WERI-Rb-1 (cell line): ENCODE results near the gene GINS3.

Experiments
- DNase-seq: peaks from one replicate; pipeline ENCODE4 v3.0.0-alpha.2; 2020
- H3K27ac ChIP-seq: fragments of 250-450 bp; sonication (Bioruptor Pico); 2 replicates; pipeline ENCODE4 v1.5.1; 2020; ENCODE audit warnings: mild to moderate bottlenecking, moderate library complexity
- H3K27me3 ChIP-seq: fragments of 250-450 bp; sonication (Bioruptor Pico); 2 replicates; pipeline ENCODE4 v1.5.1; 2021; ENCODE audit warnings: mild to moderate bottlenecking, low read depth, moderate library complexity; ENCODE audit not compliant: insufficient read depth, severe bottlenecking
- H3K36me3 ChIP-seq: fragments of 250-450 bp; sonication (Bioruptor Pico); 2 replicates; pipeline ENCODE4 v1.5.1; 2020; ENCODE audit warnings: mild to moderate bottlenecking, moderate library complexity
- H3K4me3 ChIP-seq: 2 replicates; pipeline ENCODE4 v1.5.1; 2011; ENCODE audit warnings: low read depth, mild to moderate bottlenecking, control low read depth, low read length
- H3K9me3 ChIP-seq: fragments of 250-450 bp; sonication (Bioruptor Pico); 2 replicates; pipeline ENCODE4 v1.5.1; 2021; ENCODE audit warnings: mild to moderate bottlenecking, moderate library complexity; ENCODE audit not compliant: severe bottlenecking
- CTCF ChIP-seq: IDR thresholded peaks from 2 replicates; pipeline ENCODE4 v1.5.1; 2011; ENCODE audit warnings: low read depth, mild to moderate bottlenecking, control low read depth, inconsistent platforms, low read length

The GINS3 gene

DNA sequence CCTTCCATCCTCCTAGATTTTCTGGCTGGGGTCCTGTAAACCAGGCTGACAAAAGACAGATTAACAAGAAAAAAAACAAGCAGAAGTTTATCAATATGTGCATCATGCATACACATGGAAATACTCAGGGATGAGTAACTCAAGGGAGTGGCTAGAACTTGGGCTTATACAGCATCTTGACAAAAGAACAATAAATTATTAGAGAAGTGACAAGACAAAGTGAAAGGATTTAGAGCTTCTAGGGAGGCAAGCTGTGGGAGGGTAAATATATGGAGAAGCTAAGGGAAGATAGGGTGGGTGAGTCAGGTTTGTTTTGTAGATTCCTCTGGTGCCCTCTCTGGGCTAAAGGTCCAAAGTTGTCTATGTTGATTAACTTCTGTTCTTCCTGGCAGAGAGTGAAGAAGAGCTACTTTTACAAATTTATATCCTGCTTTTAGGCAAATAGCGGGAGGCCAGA is 59.7 kb downstream of the GINS3 start:
- TF ChIP-seq CTCF: no peak
- H3K27ac ChIP-seq: no peak overlapping the region
- DNase-seq: no peak

GRCh38 chr16:58452640-58453039 is 60.4 kb downstream of the GINS3 start:
- no peaks in the 10 kb centered on the region for H3K36me3 ChIP-seq
- no peaks in the 10 kb centered on the region for H3K27me3 ChIP-seq
- no peak overlapping the region for H3K27ac ChIP-seq
- H3K9me3 ChIP-seq: no peaks in the 10 kb centered on the region
- H3K4me3 ChIP-seq: no peak overlapping the region
- no peak for DNase-seq
- no peak for TF ChIP-seq CTCF

More for the DNA sequence above, 59.7 kb downstream of the GINS3 start:
- Histone ChIP-seq H3K27me3 (no peaks in the 10 kb centered on the region), H3K9me3 (no peaks in the 10 kb centered on the region), H3K36me3 (no peaks in the 10 kb centered on the region), H3K4me3 (no peak overlapping the region)

DNA sequence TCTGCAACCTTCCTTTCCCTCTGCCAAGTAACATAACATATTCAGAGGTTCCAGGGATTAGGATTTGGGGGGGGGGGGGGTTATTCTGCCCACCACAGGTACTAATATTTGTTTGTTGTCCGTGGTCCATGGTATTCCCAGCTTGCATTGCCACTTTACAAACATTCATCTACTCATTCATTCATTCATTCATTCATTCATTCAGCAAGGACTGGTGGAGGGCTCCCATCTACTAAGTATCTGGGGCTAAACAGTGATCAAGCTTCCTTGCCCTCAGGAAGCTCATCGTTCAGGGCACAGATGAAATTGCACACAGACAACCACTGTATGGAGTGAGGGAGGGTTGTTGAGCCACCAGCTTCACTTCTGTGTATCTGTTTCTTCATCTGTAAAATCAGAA is 61.9 kb downstream of the GINS3 start:
- Histone ChIP-seq H3K27ac (no peak overlapping the region), H3K4me3 (no peak overlapping the region), H3K36me3 (no peaks in the 10 kb centered on the region), H3K9me3 (no peaks in the 10 kb centered on the region), H3K27me3 (no peaks in the 10 kb centered on the region)
- DNase-seq: no peak
- no peak for TF ChIP-seq CTCF

DNA sequence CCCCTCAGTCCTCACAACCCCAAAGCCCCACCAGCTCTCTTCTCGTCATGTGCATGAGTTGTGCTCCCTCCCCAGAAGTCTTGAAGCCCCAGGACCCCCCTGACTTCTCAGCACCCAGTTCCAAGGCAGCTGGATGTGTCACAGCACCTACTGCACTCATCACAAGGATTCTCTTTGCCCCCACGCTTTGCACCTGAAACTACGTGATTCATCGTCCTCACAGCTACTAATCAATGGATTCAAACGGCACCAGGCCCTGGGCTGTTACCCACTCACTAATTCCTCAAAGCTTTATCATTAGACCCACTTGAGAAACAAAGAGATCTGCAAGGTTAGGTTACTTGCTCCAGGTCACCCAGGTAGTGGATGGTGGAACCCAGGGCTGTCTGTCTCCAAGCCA is 62.6 kb downstream of the GINS3 start:
- Histone ChIP-seq H3K27ac (no peak overlapping the region), H3K9me3 (no peaks in the 10 kb centered on the region), H3K27me3 (no peaks in the 10 kb centered on the region), H3K4me3 (no peak overlapping the region), H3K36me3 (no peaks in the 10 kb centered on the region)
- TF ChIP-seq CTCF: no peak
- no peak for DNase-seq
